Esophagus muscularis mucosa (tissue), 3 donors: Measurements from ENCODE around the gene KRT40.

Source experiments
- CTCF ChIP-seq, 3 experiments: fragments of 200-600 bp in 2 of 3; fragments of 450-650 bp in 1 of 3; sonication (generic) in 2 of 3; IDR thresholded peaks; one replicate each; pipeline ENCODE4 v1.5.1; 2017 to 2019; ENCODE audit warnings: antibody characterized with exemption in 3 of 3, mild to moderate bottlenecking in 2 of 3, moderate library complexity in 1 of 3
- POLR2AphosphoS5 ChIP-seq, 2 donors: sonication (generic); formaldehyde crosslinking; IDR thresholded peaks; one replicate each; pipeline ENCODE4 v1.6.1; 2017; ENCODE audit warnings: antibody characterized with exemption in 2 of 2

GRCh38 chr17:41029633-41030245 lies 45.6 kb upstream of the KRT40 start, which contains the start of gene KRTAP1-4:
- no peak for TF ChIP-seq CTCF (IDR thresholded peaks at IDR 0.05)
- no peak for TF ChIP-seq POLR2AphosphoS5 (IDR thresholded peaks at IDR 0.05)
